ENCODE results near the gene RGS3. TPM values are rescaled to one million over a fixed set of nuclear protein-coding genes. Genes with fewer than 3 reads are reported as not detected.

RGS3 gene
- total RNA-seq, 4 donors from 2014 or later = 76.0 to 169 (median 105) TPM

GRCh38 chr9:113538131-113538530 is 74.6 kb downstream of the RGS3 start:
- TF ChIP-seq CTCF (IDR thresholded peaks at IDR 0.05) = no peak
- DNase-seq (ENCODE audit: low spot score) (no peak), ATAC-seq (ENCODE audit: low FRiP score) (no peak)

- no peak for DNase-seq (ENCODE audit: low spot score)
- no peak for TF ChIP-seq CTCF (IDR thresholded peaks at IDR 0.05)
- no peak for ATAC-seq (ENCODE audit: low FRiP score)
These were observed 75.3 kb downstream of the RGS3 start for GRCh38 chr9:113538701-113539430.

GRCh38 chr9:113540466-113540865 is 76.9 kb downstream of the RGS3 start:
- DNase-seq (ENCODE audit: low spot score) = no peak
- no peak for TF ChIP-seq CTCF (IDR thresholded peaks at IDR 0.05)

GRCh38 chr9:113541019-113541900 is 77.7 kb downstream of the RGS3 start:
- DNase-seq (ENCODE audit: low spot score) = no peak
- TF ChIP-seq CTCF (IDR thresholded peaks at IDR 0.05) = no peak
- ATAC-seq (ENCODE audit: low FRiP score) = no peak

More at GRCh38 chr9:113540466-113540865, 76.9 kb downstream of the RGS3 start:
- no peak for ATAC-seq (ENCODE audit: low FRiP score)

- no peak for ATAC-seq (ENCODE audit: low FRiP score)
- no peak for TF ChIP-seq CTCF (IDR thresholded peaks at IDR 0.05)
- no peak for DNase-seq (ENCODE audit: low spot score)
These were observed 78.5 kb downstream of the RGS3 start for GRCh38 chr9:113542006-113542405.

- TF ChIP-seq CTCF (IDR thresholded peaks at IDR 0.05) = no peak
- ATAC-seq (ENCODE audit: low FRiP score) = no peak
- no peak for DNase-seq (ENCODE audit: low spot score)
These were observed 79.2 kb downstream of the RGS3 start for GRCh38 chr9:113542741-113543140.

Measured in omental fat pad (tissue), 4 donors.